OCI-LY7 (cell line): Measurements from ENCODE around the gene PLA2G10.
"Not testable (repeated sequence)": the region's sequence is repeated elsewhere in the genome, so short reads cannot be mapped to it uniquely, and the experiment has no call there.

Experiments used
- CTCF ChIP-seq: fragments of 200-600 bp; sonication (generic); conservative IDR thresholded peaks from 2 replicates; pipeline ENCODE4 v1.5.1; 2014; ENCODE audit warnings: mild to moderate bottlenecking, antibody characterized with exemption, low read length, moderate library complexity, mixed read lengths
- EZH2phosphoT487 ChIP-seq: fragments of 200-600 bp; sonication (generic); IDR thresholded peaks from 2 replicates; pipeline ENCODE4 v1.6.1; 2018; ENCODE audit warnings: low read depth, borderline replicate concordance, mild to moderate bottlenecking, mixed run types, antibody characterized with exemption, low read length, moderate library complexity, mixed read lengths

- TF ChIP-seq CTCF, EZH2phosphoT487: not testable (repeated sequence)
Measured at GRCh38 chr16:14680396-14680795, 13.7 kb downstream of the PLA2G10 start.
